HepG2 (cell line): ENCODE data around the gene GNG7. TPM values are rescaled to one million over a fixed set of nuclear protein-coding genes. Genes with fewer than 3 reads are reported as not detected.
A peak's percentile ranks its signal among the peaks of the same experiment; 100 is the strongest.

Experiments used
- ATAC-seq: fragments of 200-7000 bp; cut with Tn5 transposase; 3 replicates; pipeline ENCODE4 v1.9.1; 2020; ENCODE audit warnings: mild to moderate bottlenecking, moderate library complexity
- BruUV-seq: library from RNA; stranded (reverse); fragments of 400-500 nt; replicated peaks from 2 replicates; lab custom pipeline; 2021; lab: Mats Ljungman, UMichigan
- CTCF ChIA-PET: fragments of 300-600 bp; formaldehyde crosslinking; extraction: SDS; loops from one replicate; lab custom pipeline; 2021; ENCODE audit warnings: low total read pairs, inconsistent platforms, low intra/inter-chr PET ratio; lab: Yijun Ruan, JAX
- POLR2A ChIA-PET: fragments of 350-600 bp; sonication (Branson Sonifier 250); formaldehyde crosslinking; loops from one replicate; lab custom pipeline; 2020; ENCODE audit warnings: antibody characterized with exemption, inconsistent platforms; lab: Yijun Ruan, JAX
- DNase-seq: peaks from one replicate; pipeline ENCODE4 v3.0.0-alpha.2; 2015; ENCODE audit warnings: low spot score
- FAIRE-seq: peaks from 3 replicates; lab custom pipeline; 2011; peaks lifted over from hg19 to GRCh38; lab: Jason Lieb, UNC
- H2AFZ ChIP-seq: one replicate; pipeline ENCODE4 v1.6.1; 2011; ENCODE audit warnings: low read length, inconsistent platforms
- H3K27ac ChIP-seq: fragments of 300-600 bp; 3 replicates; pipeline ENCODE4 v1.8.0; 2011; ENCODE audit warnings: mixed run types, mild to moderate bottlenecking, mixed read lengths, low read length, inconsistent platforms; ENCODE audit not compliant: insufficient read depth; ENCODE audit errors: extremely low read length
- H3K27me3 ChIP-seq, 2 experiments: fragments of 200-600 bp in 1 of 2; 2 replicates in 1 of 2; 3 replicates in 1 of 2; pipeline versions ENCODE4 v1.6.0 to v1.8.0; 2011; ENCODE audit warnings: low read length in 2 of 2, mild to moderate bottlenecking in 2 of 2, moderate library complexity in 2 of 2, inconsistent platforms in 1 of 2; ENCODE audit not compliant: insufficient read depth in 2 of 2, control insufficient read depth in 1 of 2
- H3K36me3 ChIP-seq, 2 experiments: fragments of 200-600 bp in 1 of 2; replicated peaks in 1 of 2; 2 replicates in 1 of 2; 3 replicates in 1 of 2; pipeline versions ENCODE4 v1.5.1 to v1.8.0; 2011; ENCODE audit warnings: low read length in 2 of 2, inconsistent platforms in 1 of 2; ENCODE audit not compliant: insufficient read depth in 2 of 2, control insufficient read depth in 1 of 2
- H3K4me1 ChIP-seq: 2 replicates; pipeline ENCODE4 v1.5.1; 2012; ENCODE audit warnings: low read length, inconsistent platforms; ENCODE audit not compliant: insufficient read depth
- H3K4me2 ChIP-seq: 2 replicates; pipeline ENCODE4 v1.6.0; 2011; ENCODE audit warnings: low read depth, low read length, inconsistent platforms
- H3K4me3 ChIP-seq, 3 experiments: fragments of 200-600 bp in 1 of 3; sonication (generic), shearing (Covaris generic) in 1 of 3; replicated peaks in 1 of 3; 2 replicates each; pipeline ENCODE4 v1.5.1; 2011 to 2016; ENCODE audit warnings: low read length in 3 of 3, inconsistent platforms in 2 of 3, low read depth in 2 of 3, mild to moderate bottlenecking in 2 of 3, control low read depth in 1 of 3, mixed read lengths in 1 of 3; ENCODE audit not compliant: insufficient read depth in 1 of 3
- H3K79me2 ChIP-seq: one replicate; pipeline ENCODE4 v1.6.1; 2011; ENCODE audit warnings: low read length, inconsistent platforms; ENCODE audit not compliant: insufficient read depth
- H3K9ac ChIP-seq: 2 replicates; pipeline ENCODE4 v1.6.0; 2011; ENCODE audit warnings: mild to moderate bottlenecking, low read depth, low read length, inconsistent platforms; ENCODE audit not compliant: insufficient read depth
- H3K9me3 ChIP-seq: 2 replicates; pipeline ENCODE4 v1.5.1; 2012; ENCODE audit warnings: mild to moderate bottlenecking, low read length
- H4K20me1 ChIP-seq: 2 replicates; pipeline ENCODE4 v1.6.0; 2011; ENCODE audit warnings: inconsistent platforms, mild to moderate bottlenecking, low read length, moderate library complexity; ENCODE audit not compliant: insufficient read depth
- ELK4 ChIP-seq: sonication (generic); formaldehyde crosslinking; IDR thresholded peaks from 2 replicates; pipeline ENCODE4 v1.9.0; 2021; ENCODE audit warnings: missing genetic modification reagents, borderline replicate concordance
- FLYWCH1 ChIP-seq: sonication (generic); formaldehyde crosslinking; IDR thresholded peaks from 2 replicates; pipeline ENCODE4 v1.8.1; 2023; ENCODE audit warnings: mild to moderate bottlenecking, missing genetic modification reagents
- MAZ ChIP-seq, 2 experiments: sonication (generic) in 1 of 2; formaldehyde crosslinking in 1 of 2; IDR thresholded peaks; 2 replicates each; pipeline versions ENCODE4 v1.5.0 to v1.6.1; 2012 to 2020; ENCODE audit warnings: low read depth in 2 of 2, mild to moderate bottlenecking in 2 of 2, borderline replicate concordance in 1 of 2, improper control_type of control experiment in 1 of 2, low read length in 1 of 2, missing genetic modification reagents in 1 of 2, moderate library complexity in 1 of 2
- NFYC ChIP-seq: IDR thresholded peaks from 2 replicates; pipeline ENCODE4 v1.6.1; 2016; ENCODE audit warnings: missing genetic modification reagents, missing compliant biosample characterization
- NKX3-1 ChIP-seq: sonication (generic); formaldehyde crosslinking; IDR thresholded peaks from 2 replicates; pipeline ENCODE4 v1.5.0; 2020; ENCODE audit warnings: missing genetic modification reagents
- PAXIP1 ChIP-seq: sonication (generic); formaldehyde crosslinking; conservative IDR thresholded peaks from 2 replicates; pipeline ENCODE4 v1.4.0; 2020; ENCODE audit warnings: mild to moderate bottlenecking, missing genetic modification reagents, moderate library complexity
- SNRNP70 ChIP-seq: fragments of 200-400 bp; formaldehyde crosslinking; IDR thresholded peaks from 2 replicates; pipeline ENCODE4 v1.6.1; 2017; ENCODE audit warnings: mild to moderate bottlenecking, low read depth, low read length, moderate library complexity
- TIGD3 ChIP-seq: sonication (generic); formaldehyde crosslinking; IDR thresholded peaks from 2 replicates; pipeline ENCODE4 v1.5.1; 2020; ENCODE audit warnings: mild to moderate bottlenecking, missing genetic modification reagents, borderline replicate concordance
- ZNF121 ChIP-seq: sonication (generic); formaldehyde crosslinking; IDR thresholded peaks from 2 replicates; pipeline ENCODE4 v1.5.0; 2020; ENCODE audit warnings: mild to moderate bottlenecking, missing genetic modification reagents
- ZNF446 ChIP-seq: sonication (generic); formaldehyde crosslinking; IDR thresholded peaks from 2 replicates; pipeline ENCODE4 v1.5.0; 2020; ENCODE audit warnings: mild to moderate bottlenecking, missing genetic modification reagents
- ZNF460 ChIP-seq: sonication (generic); formaldehyde crosslinking; IDR thresholded peaks from 2 replicates; pipeline ENCODE4 v1.5.1; 2020; ENCODE audit warnings: missing genetic modification reagents, mild to moderate bottlenecking, borderline replicate concordance
- ZNF484 ChIP-seq: sonication (generic); formaldehyde crosslinking; IDR thresholded peaks from 2 replicates; pipeline ENCODE4 v1.5.1; 2020; ENCODE audit warnings: mild to moderate bottlenecking, low read depth, missing genetic modification reagents, borderline replicate concordance
- ZNF770 ChIP-seq: sonication (generic); formaldehyde crosslinking; IDR thresholded peaks from 2 replicates; pipeline ENCODE4 v1.5.0; 2020; ENCODE audit warnings: mild to moderate bottlenecking, missing genetic modification reagents
- ZSCAN20 ChIP-seq: sonication (generic); formaldehyde crosslinking; IDR thresholded peaks from 2 replicates; pipeline ENCODE4 v1.4.0; 2020; ENCODE audit warnings: missing genetic modification reagents, mild to moderate bottlenecking, borderline replicate concordance
- ZSCAN29 ChIP-seq: sonication (generic); formaldehyde crosslinking; conservative IDR thresholded peaks from 2 replicates; pipeline ENCODE4 v1.4.0; 2020; ENCODE audit warnings: mild to moderate bottlenecking, missing genetic modification reagents
- WGBS: methylation state at CpG from one replicate; pipeline ENCODE4 v1.1.6; 2017; ENCODE audit warnings: low lambda C conversion rate; 5-methylcytosine and 5-hydroxymethylcytosine counted together
- in situ Hi-C: cut with HindIII; loops from 2 replicates; pipeline ENCODE4 v1.10.0; 2017; ENCODE audit warnings: low pct_unique_long_range_greater_than_20kb; ENCODE audit not compliant: extremely low pct_ligation_motif_present
- intact Hi-C: fragments of 100-400 bp; cut with micrococcal nuclease; formaldehyde crosslinking; loops from one replicate; pipeline ENCODE4 v1.10.0; 2022; ENCODE audit not compliant: unreplicated experiment
- polyA plus RNA-seq, 8 experiments: library from polyadenylated mRNA; depleted of rRNA in 3 of 8; stranded (reverse) in 7 of 8; unstranded in 1 of 8; fragments of >200 nt; fragmentation: Illumina TruSeq in 4 of 8; extraction: Trizol in 4 of 8; gene quantifications; 2 replicates each; pipeline versions ENCODE4 v1.2.1 to v1.2.3, GENCODE V29; 2011 to 2016; ENCODE audit warnings: low read depth in 4 of 8, missing spikeins in 1 of 8, mixed read lengths in 1 of 8; ENCODE audit not compliant: insufficient read depth in 1 of 8
- total RNA-seq, 5 experiments: library from RNA; depleted of rRNA; stranded (reverse); fragments of >200 nt; fragmentation: Illumina TruSeq; extraction: Trizol; gene quantifications; 2 replicates each; pipeline ENCODE4 v1.2.3, GENCODE V29; 2016; ENCODE audit warnings: low read depth in 1 of 5

Gene GNG7
- total and polyA plus RNA-seq, 2 of the 13 experiments (the other 11 are each of a cell fraction or from before 2014, with no cell fraction given): 1.4 to 3.3 TPM

GRCh38 chr19:2640563-2641331 lies 61.7 kb downstream of the GNG7 start:
- Histone ChIP-seq H3K4me1 (peaks cover 64% of the 10 kb centered on the region), H3K27me3 (no peaks in the 10 kb centered on the region), H3K4me3 (no peak overlapping the region), H3K79me2 (no peaks in the 10 kb centered on the region), H2AFZ (no peak overlapping the region), H3K4me2 (no peak overlapping the region), H3K27ac (no peak overlapping the region), H3K9ac (no peak overlapping the region), H3K36me3 (no peaks in the 10 kb centered on the region), H3K9me3 (no peaks in the 10 kb centered on the region), H4K20me1 (0 out of 2 replicates have a peak, but pooled peaks cover 2% of the 10 kb centered on the region)
- FAIRE-seq (no peak), ATAC-seq (no peak), DNase-seq (no peak)
- ChIA-PET CTCF (no interaction called here), POLR2A (no interaction called here)
- intact Hi-C loops (no loop called here), in situ Hi-C loops (no loop called here)
- WGBS: 62% methylated on average over 17 of the region's 17 CpGs
- no TSS peak for BruUV-seq
- TF ChIP-seq ZNF484 (CRISPR knock-in tag) (no peak), SNRNP70 (no peak), NKX3-1 (CRISPR knock-in tag) (no peak), ZNF446 (0 out of 2 replicates have a peak, but pooled peaks have one; percentile 30), PAXIP1 (CRISPR knock-in tag) (no peak), ELK4 (CRISPR knock-in tag) (no peak), ZNF460 (CRISPR knock-in tag) (peak; percentile 49), MAZ (IDR thresholded peaks at IDR 0.05; ENCODE audit: borderline replicate concordance, low read depth, low read length) (no peak), MAZ (CRISPR knock-in tag; IDR thresholded peaks at IDR 0.05; ENCODE audit: low read depth) (no peak), TIGD3 (no peak), ZSCAN20 (no peak), ZNF121 (CRISPR knock-in tag) (peak; percentile 87), ZSCAN29 (CRISPR knock-in tag) (no peak), ZNF770 (CRISPR knock-in tag) (peak; percentile 34; the same call in 1 of the 2 replicates), NFYC (no peak), FLYWCH1 (CRISPR knock-in tag) (no peak)
